ENCODE measurements around the gene PARG.
"Not testable (repeated sequence)": the region's sequence is repeated elsewhere in the genome, so short reads cannot be mapped to it uniquely, and the experiment has no call there.

The PARG gene

GRCh38 chr10:49819234-49819958 is 122.4 kb downstream of the PARG start:
- no peak for DNase-seq

- DNase-seq = no peak
Measured at GRCh38 chr10:49817845-49818244, 124.0 kb downstream of the PARG start.

GRCh38 chr10:49803988-49804387 is 137.8 kb downstream of the PARG start:
- DNase-seq = no peak

- no peak for DNase-seq
Measured at GRCh38 chr10:49798275-49798674, 143.6 kb downstream of the PARG start.

- DNase-seq = no peak
Measured at GRCh38 chr10:49791100-49791499, 150.7 kb downstream of the PARG start.

GRCh38 chr10:49784681-49785080 is 157.1 kb downstream of the PARG start:
- DNase-seq = no peak

- DNase-seq = no peak
Measured at GRCh38 chr10:49783645-49784044, 158.2 kb downstream of the PARG start.

- no peak for DNase-seq
Measured at GRCh38 chr10:49781247-49781646, 160.6 kb downstream of the PARG start.

GRCh38 chr10:49778197-49778596 is 163.6 kb downstream of the PARG start:
- DNase-seq = no peak

GRCh38 chr10:49776851-49777250 is 165.0 kb downstream of the PARG start:
- DNase-seq = no peak

- no peak for DNase-seq
Measured at GRCh38 chr10:49775014-49775413, 166.8 kb downstream of the PARG start.

- not testable (repeated sequence) for DNase-seq
Measured at GRCh38 chr10:49772944-49773343, 168.9 kb downstream of the PARG start.

- DNase-seq = not testable (repeated sequence)
Measured at GRCh38 chr10:49771046-49771445, 170.8 kb downstream of the PARG start.

- DNase-seq = no peak
Measured at GRCh38 chr10:49769692-49770091, 172.1 kb downstream of the PARG start.

- no peak for DNase-seq
Measured at GRCh38 chr10:49768731-49769130, 173.1 kb downstream of the PARG start.

- DNase-seq = no peak
Measured at GRCh38 chr10:49768329-49768728, 173.5 kb downstream of the PARG start.

Measured in suppressor macrophage treated with lipopolysaccharide for 1 hour (primary cell).